Fibroblast of skin of right biceps (primary cell): ENCODE results near the gene H19.

Source experiments
- DNase-seq: peaks from one replicate; pipeline ENCODE4 v3.0.0-alpha.2; 2013

Gene H19

GRCh38 chr11:1946812-1947484, 50.7 kb downstream of the H19 start, which contains the start of gene MRPL23:
Gene MRPL23, plus strand, starts transcription at chr11:1947332. Its CDS starts 31 bp downstream, at chr11:1947363.
- no peak for DNase-seq
